ENCODE measurements around the gene DNAH3.

The DNAH3 gene

DNA sequence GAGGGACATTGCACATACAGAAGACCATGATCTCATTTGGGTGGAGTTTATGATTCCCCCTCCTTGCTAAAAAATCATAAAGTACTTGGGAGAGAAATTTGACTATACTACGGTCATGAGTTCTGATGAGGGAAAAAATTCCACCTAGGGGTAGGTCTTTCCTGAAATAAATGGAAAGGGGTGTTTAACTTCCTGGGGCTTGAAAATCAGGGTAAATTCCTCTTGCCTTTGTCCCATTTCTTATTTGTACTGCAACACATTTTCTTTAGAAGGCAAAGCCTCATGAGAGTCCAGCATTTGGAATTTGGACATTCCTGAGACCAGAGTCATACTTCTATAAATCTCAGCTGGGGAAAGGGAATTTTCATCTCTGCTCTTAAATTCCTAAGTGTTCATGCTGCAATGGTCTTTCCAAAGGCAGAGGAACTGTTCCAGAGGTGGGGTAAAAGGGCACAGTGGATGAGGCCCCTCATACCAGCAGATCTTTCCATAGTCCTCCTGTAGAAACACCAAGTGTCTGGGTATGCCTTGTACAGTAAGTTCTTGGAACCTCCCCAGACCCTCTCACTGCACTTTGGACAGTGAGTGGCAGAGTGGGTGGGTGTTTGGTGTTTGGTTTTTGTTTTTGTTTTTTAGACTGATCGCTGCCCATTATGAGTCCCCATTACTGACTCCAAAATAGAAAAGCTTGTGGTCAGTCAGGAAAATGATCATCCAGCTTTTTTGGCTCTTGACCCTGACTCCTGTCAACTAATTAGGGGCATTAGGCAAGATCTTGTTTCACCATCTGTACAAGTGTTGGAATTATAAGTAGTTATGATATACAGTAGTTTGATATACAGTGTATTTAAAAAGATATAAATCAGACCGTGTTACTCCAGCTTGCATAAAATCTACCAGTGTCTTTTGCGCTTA is 244.0 kb downstream of the DNAH3 start:
- Histone ChIP-seq H3K4me1 (ENCODE audit: insufficient read depth, low read length) (peaks cover 2% of the 10 kb centered on the region; the same call in 1 of the 2 replicates), H3K36me3 (ENCODE audit: insufficient read depth, low read depth, low read length) (peaks cover 7% of the 10 kb centered on the region; the same call in 1 of the 2 replicates), H3K27me3 (ENCODE audit: insufficient read depth, low read length) (no peaks in the 10 kb centered on the region), H3K9ac (ENCODE audit: low read depth, low read length) (no peak overlapping the region), H3K27ac (ENCODE audit: low read length) (no peak overlapping the region), H3K9me3 (ENCODE audit: insufficient read depth, low read depth, low read length) (no peaks in the 10 kb centered on the region), H3K4me3 (ENCODE audit: low read length) (no peak overlapping the region)

DNA sequence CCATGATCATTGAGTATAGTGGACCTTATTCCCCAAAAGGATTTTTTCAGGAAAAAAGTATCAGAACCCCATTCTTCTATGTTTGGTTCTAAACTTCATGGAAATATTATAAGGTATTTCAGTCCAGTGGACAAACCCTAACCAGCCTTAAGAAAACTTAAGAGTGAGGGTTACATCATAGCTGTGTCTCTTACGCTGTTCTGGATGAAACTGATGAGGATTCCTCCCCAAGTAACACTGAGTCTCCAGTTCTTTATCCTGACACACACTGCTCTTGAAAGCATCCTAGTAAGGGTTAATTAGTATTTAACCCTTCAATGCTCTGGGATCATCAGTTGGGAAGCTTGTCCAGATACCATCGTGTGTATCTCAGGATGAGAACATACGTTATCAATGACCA is 245.1 kb downstream of the DNAH3 start:
- Histone ChIP-seq H3K4me3 (ENCODE audit: low read length) (no peak overlapping the region), H3K27ac (ENCODE audit: low read length) (no peak overlapping the region), H3K9me3 (ENCODE audit: insufficient read depth, low read depth, low read length) (no peaks in the 10 kb centered on the region), H3K9ac (ENCODE audit: low read depth, low read length) (no peak overlapping the region), H3K36me3 (ENCODE audit: insufficient read depth, low read depth, low read length) (peaks cover 7% of the 10 kb centered on the region; the same call in 1 of the 2 replicates), H3K27me3 (ENCODE audit: insufficient read depth, low read length) (no peaks in the 10 kb centered on the region), H3K4me1 (ENCODE audit: insufficient read depth, low read length) (peaks cover 2% of the 10 kb centered on the region; the same call in 1 of the 2 replicates)

DNA sequence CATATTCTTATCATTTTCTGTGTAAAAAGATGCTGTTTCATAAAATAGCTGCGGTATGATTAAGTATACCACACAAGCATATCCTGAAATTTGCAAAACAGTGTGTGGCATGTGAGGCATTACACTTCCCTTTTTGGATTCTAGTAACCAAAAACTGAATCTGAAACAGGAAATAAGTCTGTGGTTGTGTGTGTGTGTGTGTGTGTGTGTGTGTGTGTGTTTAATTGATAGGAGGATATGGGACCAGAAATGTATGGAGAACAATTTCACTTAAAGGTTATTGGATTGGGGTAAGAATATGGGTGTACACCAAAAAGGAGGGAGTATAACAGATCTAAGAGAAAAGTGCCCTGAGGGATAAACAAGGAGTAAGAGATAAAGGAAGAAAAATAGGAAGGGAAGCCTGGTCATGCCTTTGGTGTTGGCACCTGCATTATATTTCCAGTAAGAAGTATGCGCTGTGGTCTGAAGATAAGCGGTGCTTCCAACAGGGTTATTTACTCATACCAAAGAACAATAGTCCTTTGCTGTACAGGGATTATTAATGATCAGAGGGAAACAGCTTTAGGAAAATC is 246.1 kb downstream of the DNAH3 start:
- Histone ChIP-seq H3K9ac (ENCODE audit: low read depth, low read length) (no peak overlapping the region), H3K4me3 (ENCODE audit: low read length) (no peak overlapping the region), H3K27ac (ENCODE audit: low read length) (no peak overlapping the region), H3K27me3 (ENCODE audit: insufficient read depth, low read length) (no peaks in the 10 kb centered on the region), H3K36me3 (ENCODE audit: insufficient read depth, low read depth, low read length) (peaks cover 7% of the 10 kb centered on the region; the same call in 1 of the 2 replicates), H3K4me1 (ENCODE audit: insufficient read depth, low read length) (peaks cover 2% of the 10 kb centered on the region; the same call in 1 of the 2 replicates), H3K9me3 (ENCODE audit: insufficient read depth, low read depth, low read length) (no peaks in the 10 kb centered on the region)

DNA sequence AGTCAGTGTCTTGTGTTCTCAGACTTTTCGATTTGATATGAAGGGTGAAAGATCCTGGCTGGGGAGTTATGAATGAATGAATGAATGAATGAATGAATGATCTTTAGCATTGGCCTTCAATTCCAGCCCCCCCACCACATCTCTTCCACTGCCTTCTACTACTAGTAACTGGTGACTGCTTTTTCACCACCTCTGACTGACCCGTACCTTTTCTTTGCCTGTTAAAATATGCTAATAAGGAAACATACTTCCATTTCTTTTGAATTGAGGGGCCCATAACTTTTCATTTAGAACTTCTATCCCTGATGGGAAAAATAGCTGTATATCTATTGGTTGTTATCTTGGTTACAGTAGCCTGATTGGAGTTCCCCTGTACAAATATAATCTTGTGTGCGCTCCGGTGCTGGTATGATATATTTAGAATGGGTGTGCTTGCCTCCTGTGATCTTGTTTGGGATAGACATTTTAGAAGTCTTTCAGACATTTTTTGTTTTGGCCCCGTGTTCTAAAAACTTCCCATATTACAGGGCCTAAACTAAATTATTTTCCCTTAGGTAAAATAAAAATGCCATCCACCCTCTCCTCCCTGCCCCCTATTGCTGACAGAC is 246.6 kb downstream of the DNAH3 start:
- no peak overlapping the region for H3K4me3 ChIP-seq (ENCODE audit: low read length)
- H3K27ac ChIP-seq (ENCODE audit: low read length) = no peak overlapping the region
- peaks cover 7% of the 10 kb centered on the region; the same call in 1 of the 2 replicates for H3K36me3 ChIP-seq (ENCODE audit: insufficient read depth, low read depth, low read length)
- H3K9ac ChIP-seq (ENCODE audit: low read depth, low read length) = no peak overlapping the region
- H3K4me1 ChIP-seq (ENCODE audit: insufficient read depth, low read length) = peaks cover 7% of the 10 kb centered on the region; the same call in 1 of the 2 replicates
- no peaks in the 10 kb centered on the region for H3K9me3 ChIP-seq (ENCODE audit: insufficient read depth, low read depth, low read length)
- H3K27me3 ChIP-seq (ENCODE audit: insufficient read depth, low read length) = no peaks in the 10 kb centered on the region

DNA sequence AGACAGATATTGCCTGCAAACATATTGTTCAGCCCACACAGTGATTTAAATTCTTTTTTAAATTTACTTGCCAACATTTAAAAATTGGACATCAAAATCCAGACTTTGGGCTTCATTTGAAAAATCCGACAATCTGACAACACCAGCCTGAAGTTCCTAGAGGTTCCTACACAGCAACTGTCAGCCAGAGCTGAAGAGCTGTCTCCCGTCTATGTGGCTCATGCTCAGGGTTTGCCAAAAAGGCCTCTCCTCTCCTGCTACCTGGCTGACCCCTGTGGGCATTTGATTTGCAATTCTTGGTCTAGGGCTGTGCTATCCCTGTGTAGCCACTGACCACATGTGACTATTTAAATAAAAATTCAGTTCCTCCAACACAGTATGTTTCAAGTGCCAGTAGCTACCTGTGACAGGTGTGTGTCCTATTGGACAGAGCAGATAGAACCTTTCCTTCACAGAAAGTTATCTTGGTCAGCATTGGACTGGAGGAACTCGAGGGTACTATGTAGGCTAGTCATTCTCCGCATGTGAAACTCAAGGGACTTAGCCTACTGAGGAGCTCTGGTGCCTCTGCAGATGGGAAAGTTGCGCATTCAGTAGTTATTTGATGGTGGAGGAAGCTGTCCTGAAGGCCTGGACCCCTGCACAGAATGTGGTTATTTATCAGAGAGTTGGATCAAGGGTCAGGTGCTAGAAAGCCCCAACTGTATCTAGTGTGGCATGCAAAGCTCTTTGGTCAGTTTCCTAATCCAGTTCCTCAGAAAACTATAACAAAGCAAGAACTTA is 247.3 kb downstream of the DNAH3 start:
- Histone ChIP-seq H3K9ac (ENCODE audit: low read depth, low read length) (no peak overlapping the region), H3K27me3 (ENCODE audit: insufficient read depth, low read length) (no peaks in the 10 kb centered on the region), H3K9me3 (ENCODE audit: insufficient read depth, low read depth, low read length) (no peaks in the 10 kb centered on the region), H3K36me3 (ENCODE audit: insufficient read depth, low read depth, low read length) (peaks cover 7% of the 10 kb centered on the region; the same call in 1 of the 2 replicates), H3K27ac (ENCODE audit: low read length) (no peak overlapping the region), H3K4me3 (ENCODE audit: low read length) (no peak overlapping the region), H3K4me1 (ENCODE audit: insufficient read depth, low read length) (peaks cover 13% of the 10 kb centered on the region; the same call in 1 of the 2 replicates)

DNA sequence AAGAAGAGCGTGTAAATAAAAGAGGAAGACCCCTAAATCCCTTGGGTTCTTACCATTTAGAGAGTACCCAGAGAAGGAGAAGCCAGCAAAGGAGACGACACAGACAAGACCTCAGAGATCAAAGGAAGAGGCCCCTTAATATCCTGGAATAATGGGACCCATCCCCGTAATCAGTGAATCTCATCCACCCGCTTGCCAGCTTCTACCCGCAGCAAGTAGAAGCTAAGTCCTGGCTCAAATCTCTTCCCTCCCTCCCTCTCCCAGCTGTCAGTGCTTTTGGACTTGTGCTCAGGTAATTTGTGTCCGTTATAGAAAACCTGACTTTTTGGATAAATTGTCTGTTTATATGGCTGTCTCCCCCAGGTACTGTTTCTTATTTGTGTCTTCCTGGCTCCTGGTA is 248.2 kb downstream of the DNAH3 start:
- Histone ChIP-seq H3K9ac (ENCODE audit: low read depth, low read length) (peak overlapping the region; percentile 96; the same call in 1 of the 2 replicates), H3K4me3 (ENCODE audit: low read length) (peak overlapping the region; percentile 85; the same call in 1 of the 2 replicates), H3K36me3 (ENCODE audit: insufficient read depth, low read depth, low read length) (peaks cover 10% of the 10 kb centered on the region; the same call in 1 of the 2 replicates), H3K27ac (ENCODE audit: low read length) (no peak overlapping the region), H3K27me3 (ENCODE audit: insufficient read depth, low read length) (no peaks in the 10 kb centered on the region), H3K9me3 (ENCODE audit: insufficient read depth, low read depth, low read length) (no peaks in the 10 kb centered on the region), H3K4me1 (ENCODE audit: insufficient read depth, low read length) (peaks cover 13% of the 10 kb centered on the region; the same call in 1 of the 2 replicates)

DNA sequence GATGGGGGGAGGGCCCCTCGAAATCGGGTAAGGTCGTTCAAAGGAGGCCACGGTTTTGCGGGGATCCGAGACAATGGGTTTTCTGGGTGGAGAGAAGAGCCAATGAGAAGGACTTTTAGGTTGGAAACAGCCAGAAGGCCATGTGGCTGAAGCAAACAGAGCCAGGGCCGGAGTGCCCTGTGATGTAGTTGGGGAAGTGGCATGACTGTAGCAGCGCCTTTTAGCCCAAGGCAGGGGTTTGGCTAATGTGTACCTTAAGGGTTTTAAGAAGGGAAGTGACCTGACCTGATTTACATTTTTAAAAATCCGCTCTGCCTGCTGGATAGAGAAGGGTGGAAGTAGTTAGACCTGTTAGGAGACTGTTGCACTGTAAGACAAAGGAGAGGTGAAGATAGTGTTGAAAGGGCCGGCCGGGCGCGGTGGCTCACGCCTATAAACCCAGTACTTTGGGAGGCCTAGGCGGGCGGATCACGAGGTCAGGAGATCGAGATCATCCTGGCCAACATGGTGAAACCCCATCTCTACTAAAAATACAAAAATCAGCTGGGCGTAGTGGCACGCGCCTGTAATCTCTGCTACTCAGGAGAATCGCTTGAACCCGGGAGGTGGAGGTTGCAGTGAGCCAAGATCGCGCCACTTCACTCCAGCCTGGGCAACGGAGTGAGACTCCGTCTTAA is 249.1 kb downstream of the DNAH3 start:
- Histone ChIP-seq H3K27me3 (ENCODE audit: insufficient read depth, low read length) (no peaks in the 10 kb centered on the region), H3K9me3 (ENCODE audit: insufficient read depth, low read depth, low read length) (no peaks in the 10 kb centered on the region), H3K4me1 (ENCODE audit: insufficient read depth, low read length) (peaks cover 13% of the 10 kb centered on the region; the same call in 1 of the 2 replicates), H3K4me3 (ENCODE audit: low read length) (peak overlapping the region; percentile 85), H3K27ac (ENCODE audit: low read length) (peak overlapping the region; percentile 92), H3K36me3 (ENCODE audit: insufficient read depth, low read depth, low read length) (peaks cover 18% of the 10 kb centered on the region; the same call in 1 of the 2 replicates), H3K9ac (ENCODE audit: low read depth, low read length) (peak overlapping the region; percentile 96)

DNA sequence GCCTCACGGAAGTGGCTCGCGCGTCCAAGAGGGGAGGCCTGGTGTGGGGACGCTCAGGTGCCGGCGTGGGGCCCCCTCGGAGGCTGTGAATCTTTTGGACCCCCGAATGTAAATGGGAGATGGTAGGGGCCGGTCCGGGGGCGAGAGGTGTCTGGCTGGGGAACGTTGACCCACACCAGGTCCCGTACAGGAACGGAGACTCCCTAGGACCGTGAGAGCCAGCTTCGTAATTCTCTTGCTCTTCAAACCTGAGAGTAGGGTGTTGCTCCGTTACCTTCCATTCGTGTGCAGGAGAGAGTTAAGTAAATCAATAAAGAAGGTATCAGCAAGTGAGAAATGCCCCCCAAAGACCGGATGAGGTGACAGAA is 249.6 kb downstream of the DNAH3 start:
- peak overlapping the region; percentile 92 for H3K27ac ChIP-seq (ENCODE audit: low read length)

DNA sequence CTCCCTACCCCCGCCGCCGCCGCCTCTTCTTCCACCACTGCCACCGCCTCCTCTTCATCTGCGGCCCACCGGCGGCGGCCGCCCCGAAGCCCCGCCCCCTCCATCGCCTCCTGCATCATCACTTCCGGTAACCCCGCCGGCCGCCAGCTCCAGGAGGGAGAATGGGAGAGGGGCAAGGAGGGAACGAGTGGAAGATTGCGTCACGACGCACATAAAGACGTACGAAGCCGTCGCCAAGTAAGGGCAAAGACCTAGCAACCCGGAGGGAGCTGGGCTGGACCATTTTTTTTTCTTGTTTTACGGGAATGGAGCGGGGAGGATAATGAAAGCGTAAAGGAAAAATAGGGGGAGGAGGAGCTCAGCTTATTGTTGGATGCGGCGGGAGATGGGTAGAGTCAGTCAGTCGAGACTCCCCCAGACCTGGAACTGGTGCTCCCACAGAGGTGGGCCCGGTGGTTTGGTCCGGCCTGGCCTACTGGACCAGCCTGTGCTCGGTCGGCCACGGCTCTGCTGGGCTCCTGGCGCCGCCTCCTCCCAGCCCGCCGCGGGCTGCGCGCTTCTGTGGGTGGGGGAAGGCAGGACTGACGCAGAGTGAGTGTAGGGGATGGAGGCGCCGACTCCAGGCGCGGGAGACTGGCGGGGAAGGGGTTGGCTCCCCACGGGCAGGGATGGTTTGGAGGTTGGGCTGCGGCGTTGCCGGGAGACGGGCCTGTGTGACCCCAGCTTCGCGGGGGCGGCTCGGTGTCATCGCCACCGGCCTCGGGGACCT is 250.2 kb downstream of the DNAH3 start, which contains the start of the genes DCUN1D3 and LYRM1:
Gene DCUN1D3, minus strand, starts transcription at position 60 of the 769 bp plus-strand sequence. CDS start 37,820 bp downstream, outside the sequence.
Gene LYRM1, plus strand, starts transcription at position 473 of the 769 bp plus-strand sequence. CDS start 14,785 bp downstream, outside the sequence.
- H3K27me3 ChIP-seq (ENCODE audit: insufficient read depth, low read length) = no peaks in the 10 kb centered on the region
- peaks cover 29% of the 10 kb centered on the region for H3K36me3 ChIP-seq (ENCODE audit: insufficient read depth, low read depth, low read length)
- H3K9me3 ChIP-seq (ENCODE audit: insufficient read depth, low read depth, low read length) = no peaks in the 10 kb centered on the region
- H3K4me3 ChIP-seq (ENCODE audit: low read length) = peak within 1 kb of the TSS; percentile 93
- H3K27ac ChIP-seq (ENCODE audit: low read length) = peak within 1 kb of the TSS; percentile 92
- H3K9ac ChIP-seq (ENCODE audit: low read depth, low read length) = peak within 1 kb of the TSS; percentile 96
- H3K4me1 ChIP-seq (ENCODE audit: insufficient read depth, low read length) = peaks cover 13% of the 10 kb centered on the region; the same call in 1 of the 2 replicates

More for the DNA sequence above, 249.6 kb downstream of the DNAH3 start:
- no peaks in the 10 kb centered on the region for H3K9me3 ChIP-seq (ENCODE audit: insufficient read depth, low read depth, low read length)
- H3K4me1 ChIP-seq (ENCODE audit: insufficient read depth, low read length) = peaks cover 13% of the 10 kb centered on the region; the same call in 1 of the 2 replicates
- peak overlapping the region; percentile 96 for H3K9ac ChIP-seq (ENCODE audit: low read depth, low read length)
- peaks cover 23% of the 10 kb centered on the region for H3K36me3 ChIP-seq (ENCODE audit: insufficient read depth, low read depth, low read length)
- no peaks in the 10 kb centered on the region for H3K27me3 ChIP-seq (ENCODE audit: insufficient read depth, low read length)
- H3K4me3 ChIP-seq (ENCODE audit: low read length) = peak overlapping the region; percentile 85
